Measurements from ENCODE around the gene CAMK1D.
A peak's percentile ranks its signal among the peaks of the same experiment; 100 is the strongest.

The CAMK1D gene

DNA sequence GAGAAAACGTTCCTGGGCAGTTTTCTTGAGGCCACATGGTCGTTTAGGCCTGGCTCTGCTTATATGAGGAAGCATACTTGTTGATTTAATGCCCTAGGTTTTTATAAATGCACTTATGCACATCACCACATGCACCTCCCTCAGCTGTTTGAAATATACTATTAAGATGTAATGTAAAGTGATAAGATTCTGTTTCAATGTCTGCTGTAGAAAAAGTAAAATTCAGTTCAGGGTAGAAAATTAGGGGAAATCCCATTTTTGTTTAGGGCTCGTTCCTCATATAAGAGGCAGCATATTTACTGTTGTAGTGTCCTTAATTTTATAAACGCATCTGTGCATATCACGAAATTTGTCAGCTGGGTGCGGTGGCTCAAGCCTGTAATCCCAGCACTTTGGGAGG, 7.8 kb upstream of the CAMK1D start:
- no peak for DNase-seq (ENCODE audit: low read depth)
- TF ChIP-seq, protein P1, sequence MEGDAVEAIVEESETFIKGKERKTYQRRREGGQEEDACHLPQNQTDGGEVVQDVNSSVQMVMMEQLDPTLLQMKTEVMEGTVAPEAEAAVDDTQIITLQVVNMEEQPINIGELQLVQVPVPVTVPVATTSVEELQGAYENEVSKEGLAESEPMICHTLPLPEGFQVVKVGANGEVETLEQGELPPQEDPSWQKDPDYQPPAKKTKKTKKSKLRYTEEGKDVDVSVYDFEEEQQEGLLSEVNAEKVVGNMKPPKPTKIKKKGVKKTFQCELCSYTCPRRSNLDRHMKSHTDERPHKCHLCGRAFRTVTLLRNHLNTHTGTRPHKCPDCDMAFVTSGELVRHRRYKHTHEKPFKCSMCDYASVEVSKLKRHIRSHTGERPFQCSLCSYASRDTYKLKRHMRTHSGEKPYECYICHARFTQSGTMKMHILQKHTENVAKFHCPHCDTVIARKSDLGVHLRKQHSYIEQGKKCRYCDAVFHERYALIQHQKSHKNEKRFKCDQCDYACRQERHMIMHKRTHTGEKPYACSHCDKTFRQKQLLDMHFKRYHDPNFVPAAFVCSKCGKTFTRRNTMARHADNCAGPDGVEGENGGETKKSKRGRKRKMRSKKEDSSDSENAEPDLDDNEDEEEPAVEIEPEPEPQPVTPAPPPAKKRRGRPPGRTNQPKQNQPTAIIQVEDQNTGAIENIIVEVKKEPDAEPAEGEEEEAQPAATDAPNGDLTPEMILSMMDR (conservative IDR thresholded peaks at IDR 0.05; ENCODE audit: low read depth, low read length): no peak
- H3K4me3 ChIP-seq (ENCODE audit: low read length): no peak overlapping the region

DNA sequence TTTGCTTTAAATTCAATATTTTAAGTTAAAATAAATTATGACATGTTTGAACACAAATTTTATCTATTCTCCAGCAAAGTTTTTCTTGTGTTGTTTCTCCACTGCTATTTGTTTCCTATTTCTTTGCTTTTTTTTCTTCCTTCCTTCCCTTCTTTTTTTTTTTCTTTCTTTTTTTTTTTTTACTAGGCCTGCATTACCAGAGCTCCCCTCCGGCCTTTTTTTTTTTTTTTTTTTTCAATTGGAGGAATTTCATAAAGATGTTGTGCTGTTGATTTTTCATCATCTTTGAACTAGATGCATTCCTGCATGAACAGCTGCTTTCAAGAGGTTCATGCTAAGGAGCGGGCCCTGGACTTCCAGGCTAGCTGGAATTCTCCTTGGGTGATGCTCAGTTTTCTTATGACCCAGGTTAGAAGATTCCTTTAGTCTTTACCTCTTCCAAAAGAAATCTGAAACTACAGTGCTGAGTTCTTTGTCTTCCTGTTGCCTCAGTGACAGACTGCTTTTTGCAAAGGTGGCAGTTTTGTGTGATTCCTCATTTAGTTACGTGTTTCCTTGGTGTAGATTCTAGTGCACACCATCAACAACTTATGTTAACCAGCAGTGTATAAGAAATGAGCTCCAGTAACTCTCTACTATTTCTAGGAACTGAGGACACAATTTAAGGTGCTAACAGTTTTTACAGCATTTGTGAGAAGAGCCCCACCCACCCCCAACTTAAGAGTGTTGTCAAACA, 4.8 kb upstream of the CAMK1D start:
- H3K4me3 ChIP-seq (ENCODE audit: low read length): no peak overlapping the region
- DNase-seq (ENCODE audit: low read depth): no peak
- TF ChIP-seq, protein P1 (conservative IDR thresholded peaks at IDR 0.05; ENCODE audit: low read depth, low read length): no peak

DNA sequence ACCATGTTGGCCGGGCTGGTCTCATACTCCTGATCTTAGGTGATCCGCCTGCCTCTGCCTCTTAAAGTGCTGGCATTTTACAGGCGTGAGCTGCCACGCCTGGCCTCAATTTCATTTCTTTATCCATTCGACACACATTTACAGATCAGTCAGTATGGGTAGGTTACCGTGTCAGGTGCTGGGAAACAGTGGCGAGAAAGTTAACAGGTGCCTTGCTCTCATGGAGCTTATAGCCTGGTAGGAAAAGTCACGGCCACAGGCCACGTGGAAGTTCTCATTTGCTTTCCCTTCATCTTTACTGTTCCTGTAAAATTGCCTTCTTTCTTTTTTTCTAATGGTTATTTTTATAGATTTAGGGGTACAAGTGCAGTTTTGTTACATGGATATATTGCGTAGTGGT, 2.6 kb upstream of the CAMK1D start:
- TF ChIP-seq, protein P1 (conservative IDR thresholded peaks at IDR 0.05; ENCODE audit: low read depth, low read length): no peak
- DNase-seq (ENCODE audit: low read depth): no peak

DNA sequence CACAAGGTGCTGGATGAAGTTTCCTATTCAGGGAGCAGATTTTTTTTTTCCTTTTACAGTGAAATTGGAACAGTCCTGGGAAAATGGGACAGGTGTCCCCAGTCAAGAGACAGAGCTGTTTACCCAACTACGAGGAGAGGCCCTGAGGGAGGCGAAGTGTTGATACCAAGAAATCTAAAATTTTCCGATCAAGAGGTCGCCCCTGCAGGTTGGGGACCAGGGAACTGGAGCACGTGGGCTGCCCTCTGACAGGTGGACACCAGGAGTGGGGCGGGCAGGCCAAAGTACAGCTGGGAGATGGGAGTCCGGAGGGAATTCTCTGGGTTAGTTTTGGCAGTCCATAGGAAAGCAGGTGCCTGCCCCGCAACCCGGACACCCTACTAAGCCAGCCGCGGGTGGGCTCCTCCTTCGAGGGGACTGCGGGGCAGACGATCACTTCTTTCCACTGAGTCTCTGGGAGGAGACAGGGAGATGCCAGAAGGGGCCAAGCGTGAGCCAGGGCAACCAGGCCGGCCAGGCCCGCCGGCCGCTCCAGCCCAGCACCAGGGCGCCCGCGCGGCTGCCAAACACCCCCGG, 965 bp upstream of the CAMK1D start:
- H3K4me3 ChIP-seq (ENCODE audit: low read length): peak overlapping the region; percentile 23
- TF ChIP-seq, protein P1 (conservative IDR thresholded peaks at IDR 0.05; ENCODE audit: low read depth, low read length): no peak
- DNase-seq (ENCODE audit: low read depth): no peak

More for the DNA sequence above, 2.6 kb upstream of the CAMK1D start:
- H3K4me3 ChIP-seq (ENCODE audit: low read length): no peak overlapping the region

DNA sequence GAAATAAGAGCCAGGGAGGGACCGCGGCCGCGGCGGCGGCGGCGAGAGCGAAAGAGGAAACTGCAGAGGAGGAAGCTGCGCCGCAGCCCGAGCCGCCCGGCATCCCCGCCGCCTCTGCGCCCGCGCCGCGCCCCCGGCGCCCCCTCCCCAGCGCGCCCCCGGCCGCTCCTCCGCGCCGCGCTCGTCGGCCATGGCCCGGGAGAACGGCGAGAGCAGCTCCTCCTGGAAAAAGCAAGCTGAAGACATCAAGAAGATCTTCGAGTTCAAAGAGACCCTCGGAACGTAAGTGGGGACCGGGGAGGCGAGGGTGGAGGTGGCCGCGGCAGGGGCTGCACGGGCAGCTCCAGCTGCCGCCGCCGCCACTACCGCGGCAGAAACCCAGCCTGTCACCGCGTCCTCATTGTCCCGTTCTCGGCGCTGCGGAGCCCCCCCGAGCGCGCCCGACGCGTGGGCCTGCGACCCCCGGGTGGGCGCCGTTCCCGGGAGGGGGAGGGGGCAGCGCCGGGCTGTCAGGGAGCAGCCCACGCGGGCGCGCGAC, 351 bp downstream of the CAMK1D start:
- peak overlapping the region; percentile 56 for H3K4me3 ChIP-seq (ENCODE audit: low read length)
- no peak for DNase-seq (ENCODE audit: low read depth)
- TF ChIP-seq, protein P1 (conservative IDR thresholded peaks at IDR 0.05; ENCODE audit: low read depth, low read length): no peak

DNA sequence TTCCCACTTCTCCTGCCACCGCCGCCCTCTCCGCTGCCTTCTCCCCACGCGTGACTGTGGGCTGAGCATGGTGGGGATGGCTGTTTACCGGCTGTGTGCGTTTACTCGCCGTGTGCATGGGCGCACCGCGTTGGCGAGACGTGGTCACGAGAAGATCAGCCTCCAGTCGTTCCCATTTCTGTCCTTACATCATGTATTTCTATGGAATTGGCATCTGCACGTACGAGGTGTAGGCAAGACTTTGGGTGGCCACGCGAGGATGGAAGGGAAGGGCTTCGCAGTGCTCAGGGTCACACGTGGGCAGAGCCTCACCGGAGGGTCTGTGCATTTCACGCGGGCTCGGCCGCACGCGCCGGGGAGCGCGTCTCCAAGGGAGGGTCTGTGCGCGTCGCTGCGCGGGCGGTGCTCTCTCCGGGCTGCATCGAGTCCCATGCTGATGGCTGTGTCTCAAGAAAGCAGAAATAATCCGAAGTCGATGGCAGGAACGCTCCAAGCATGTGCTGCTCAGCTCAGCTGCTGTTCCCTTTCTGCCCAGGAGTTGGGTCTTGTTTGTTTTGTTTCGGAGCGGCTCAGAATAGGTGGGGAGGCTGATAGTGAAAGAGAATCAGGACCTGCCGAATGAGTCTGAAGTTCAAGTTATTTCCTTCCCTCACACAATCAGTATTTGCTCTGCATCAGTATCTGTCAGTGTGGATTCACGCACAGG, 973 bp downstream of the CAMK1D start:
- DNase-seq (ENCODE audit: low read depth): no peak
- TF ChIP-seq, protein P1 (conservative IDR thresholded peaks at IDR 0.05; ENCODE audit: low read depth, low read length): peak; percentile 3
- H3K4me3 ChIP-seq (ENCODE audit: low read length): peak overlapping the region; percentile 56
